ENCODE measurements around the gene PNMA1.

The PNMA1 gene

GRCh38 chr14:73746520-73747378 lies 32.6 kb upstream of the PNMA1 start:
- peak; percentile 41 for TF ChIP-seq CTCF (IDR thresholded peaks at IDR 0.05; ENCODE audit: poor library complexity, severe bottlenecking)
- no peaks in the 10 kb centered on the region for H3K27me3 ChIP-seq (ENCODE audit: insufficient read depth, poor library complexity, severe bottlenecking)
- no peaks in the 10 kb centered on the region for H3K9me3 ChIP-seq (ENCODE audit: severe bottlenecking)
- H3K4me1 ChIP-seq (ENCODE audit: insufficient read depth, poor library complexity, severe bottlenecking) = peaks cover 95% of the 10 kb centered on the region
- peak overlapping the region; percentile 99 for H3K27ac ChIP-seq (ENCODE audit: poor library complexity, severe bottlenecking)
- ATAC-seq (ENCODE audit: low read depth) (peak; percentile 24), DNase-seq (ENCODE audit: low spot score) (no peak)
- H3K4me3 ChIP-seq (ENCODE audit: severe bottlenecking) = no peak overlapping the region
- H3K36me3 ChIP-seq (ENCODE audit: low read depth) = peaks cover 24% of the 10 kb centered on the region; the same call in 1 of the 2 replicates

GRCh38 chr14:73745571-73746519 lies 31.7 kb upstream of the PNMA1 start:
- Histone ChIP-seq H3K9me3 (ENCODE audit: severe bottlenecking) (no peaks in the 10 kb centered on the region), H3K4me3 (ENCODE audit: severe bottlenecking) (no peak overlapping the region), H3K27ac (ENCODE audit: poor library complexity, severe bottlenecking) (peak overlapping the region; percentile 99), H3K27me3 (ENCODE audit: insufficient read depth, poor library complexity, severe bottlenecking) (no peaks in the 10 kb centered on the region), H3K36me3 (ENCODE audit: low read depth) (peaks cover 19% of the 10 kb centered on the region; the same call in 1 of the 2 replicates), H3K4me1 (ENCODE audit: insufficient read depth, poor library complexity, severe bottlenecking) (peaks cover 94% of the 10 kb centered on the region)
- ATAC-seq (ENCODE audit: low read depth) (no peak), DNase-seq (ENCODE audit: low spot score) (no peak)
- TF ChIP-seq CTCF (IDR thresholded peaks at IDR 0.05; ENCODE audit: poor library complexity, severe bottlenecking) = no peak

DNA sequence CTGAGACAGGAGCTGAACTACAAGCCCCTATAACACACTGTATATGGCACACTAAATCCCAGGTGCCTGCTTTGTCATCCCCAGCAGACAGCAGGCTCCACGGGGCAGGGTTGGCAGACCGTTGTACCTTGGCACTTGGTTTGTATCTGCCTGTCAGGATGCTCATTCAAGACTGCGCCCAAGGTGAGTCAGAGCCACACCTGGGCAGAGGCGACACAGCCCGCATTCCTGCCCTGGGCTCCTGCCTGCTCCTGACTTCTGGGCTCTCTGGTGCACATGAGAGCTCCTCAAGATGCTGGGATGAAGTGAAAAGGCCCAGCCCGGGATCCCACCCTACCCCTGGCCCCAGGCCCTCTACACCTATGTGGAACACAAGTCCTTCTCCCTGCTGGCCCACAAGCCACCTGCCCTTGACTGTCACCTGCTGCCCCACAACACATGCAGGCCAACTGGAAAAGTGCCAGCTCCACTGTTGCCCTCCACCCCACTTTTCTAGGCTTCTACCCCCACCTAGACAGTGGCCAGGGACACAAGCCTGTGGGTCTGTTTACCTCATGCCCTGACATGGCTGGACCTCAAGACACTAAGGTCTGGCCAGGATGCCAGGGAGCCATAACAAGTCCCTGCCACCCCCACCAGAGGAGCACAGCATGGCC lies 30.8 kb upstream of the PNMA1 start:
- H3K9me3 ChIP-seq (ENCODE audit: severe bottlenecking) = no peaks in the 10 kb centered on the region
- H3K36me3 ChIP-seq (ENCODE audit: low read depth) = peaks cover 14% of the 10 kb centered on the region
- no peak for TF ChIP-seq CTCF (IDR thresholded peaks at IDR 0.05; ENCODE audit: poor library complexity, severe bottlenecking)
- ATAC-seq (ENCODE audit: low read depth) (peak; percentile 60), DNase-seq (ENCODE audit: low spot score) (peak; percentile 85)
- peak overlapping the region; percentile 99 for H3K27ac ChIP-seq (ENCODE audit: poor library complexity, severe bottlenecking)
- no peaks in the 10 kb centered on the region for H3K27me3 ChIP-seq (ENCODE audit: insufficient read depth, poor library complexity, severe bottlenecking)
- H3K4me1 ChIP-seq (ENCODE audit: insufficient read depth, poor library complexity, severe bottlenecking) = peaks cover 93% of the 10 kb centered on the region
- no peak overlapping the region for H3K4me3 ChIP-seq (ENCODE audit: severe bottlenecking)

GRCh38 chr14:73744175-73744867 lies 30.1 kb upstream of the PNMA1 start:
- ATAC-seq (ENCODE audit: low read depth) = no peak
- TF ChIP-seq CTCF (IDR thresholded peaks at IDR 0.05; ENCODE audit: poor library complexity, severe bottlenecking) = no peak
- Histone ChIP-seq H3K27ac (ENCODE audit: poor library complexity, severe bottlenecking) (peak overlapping the region; percentile 99), H3K27me3 (ENCODE audit: insufficient read depth, poor library complexity, severe bottlenecking) (no peaks in the 10 kb centered on the region), H3K36me3 (ENCODE audit: low read depth) (peaks cover 21% of the 10 kb centered on the region), H3K4me1 (ENCODE audit: insufficient read depth, poor library complexity, severe bottlenecking) (peaks cover 87% of the 10 kb centered on the region), H3K4me3 (ENCODE audit: severe bottlenecking) (no peak overlapping the region), H3K9me3 (ENCODE audit: severe bottlenecking) (no peaks in the 10 kb centered on the region)
- DNase-seq (ENCODE audit: low spot score) = no peak
